ENCODE data around the gene CNKSR2.

GRCh38 chrX:21376636-21377035, 2.4 kb downstream of the CNKSR2 start:
- TF ChIP-seq, protein P1, sequence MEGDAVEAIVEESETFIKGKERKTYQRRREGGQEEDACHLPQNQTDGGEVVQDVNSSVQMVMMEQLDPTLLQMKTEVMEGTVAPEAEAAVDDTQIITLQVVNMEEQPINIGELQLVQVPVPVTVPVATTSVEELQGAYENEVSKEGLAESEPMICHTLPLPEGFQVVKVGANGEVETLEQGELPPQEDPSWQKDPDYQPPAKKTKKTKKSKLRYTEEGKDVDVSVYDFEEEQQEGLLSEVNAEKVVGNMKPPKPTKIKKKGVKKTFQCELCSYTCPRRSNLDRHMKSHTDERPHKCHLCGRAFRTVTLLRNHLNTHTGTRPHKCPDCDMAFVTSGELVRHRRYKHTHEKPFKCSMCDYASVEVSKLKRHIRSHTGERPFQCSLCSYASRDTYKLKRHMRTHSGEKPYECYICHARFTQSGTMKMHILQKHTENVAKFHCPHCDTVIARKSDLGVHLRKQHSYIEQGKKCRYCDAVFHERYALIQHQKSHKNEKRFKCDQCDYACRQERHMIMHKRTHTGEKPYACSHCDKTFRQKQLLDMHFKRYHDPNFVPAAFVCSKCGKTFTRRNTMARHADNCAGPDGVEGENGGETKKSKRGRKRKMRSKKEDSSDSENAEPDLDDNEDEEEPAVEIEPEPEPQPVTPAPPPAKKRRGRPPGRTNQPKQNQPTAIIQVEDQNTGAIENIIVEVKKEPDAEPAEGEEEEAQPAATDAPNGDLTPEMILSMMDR (IDR thresholded peaks at IDR 0.05 in 2 of 3, conservative IDR thresholded peaks at IDR 0.05 in 1 of 3; ENCODE audit: borderline replicate concordance in 1 of 3, insufficient read depth in 1 of 3, low read depth in 2 of 3, low read length in 2 of 3): no peak
- no peak for TF ChIP-seq POLR2AphosphoS5 (IDR thresholded peaks at IDR 0.05; ENCODE audit: low read depth, low read length)
- TF ChIP-seq RAD21 (IDR thresholded peaks at IDR 0.05; ENCODE audit: low read depth): no peak
- TF ChIP-seq ZNF274 (IDR thresholded peaks at IDR 0.05; ENCODE audit: low read depth, low read length): no peak
- TF ChIP-seq POLR2A (IDR thresholded peaks at IDR 0.05; ENCODE audit: borderline replicate concordance, extremely low read depth, insufficient read depth, insufficient read length): no peak
- TF ChIP-seq MAX (IDR thresholded peaks at IDR 0.05): no peak
- TF ChIP-seq EZH2 (IDR thresholded peaks at IDR 0.05): no peak
- TF ChIP-seq JUND (IDR thresholded peaks at IDR 0.05): no peak
- no peak for TF ChIP-seq EGR1 (IDR thresholded peaks at IDR 0.05; ENCODE audit: low read depth)
- TF ChIP-seq SRF (IDR thresholded peaks at IDR 0.05; ENCODE audit: low read depth): no peak
- TF ChIP-seq, protein P2, sequence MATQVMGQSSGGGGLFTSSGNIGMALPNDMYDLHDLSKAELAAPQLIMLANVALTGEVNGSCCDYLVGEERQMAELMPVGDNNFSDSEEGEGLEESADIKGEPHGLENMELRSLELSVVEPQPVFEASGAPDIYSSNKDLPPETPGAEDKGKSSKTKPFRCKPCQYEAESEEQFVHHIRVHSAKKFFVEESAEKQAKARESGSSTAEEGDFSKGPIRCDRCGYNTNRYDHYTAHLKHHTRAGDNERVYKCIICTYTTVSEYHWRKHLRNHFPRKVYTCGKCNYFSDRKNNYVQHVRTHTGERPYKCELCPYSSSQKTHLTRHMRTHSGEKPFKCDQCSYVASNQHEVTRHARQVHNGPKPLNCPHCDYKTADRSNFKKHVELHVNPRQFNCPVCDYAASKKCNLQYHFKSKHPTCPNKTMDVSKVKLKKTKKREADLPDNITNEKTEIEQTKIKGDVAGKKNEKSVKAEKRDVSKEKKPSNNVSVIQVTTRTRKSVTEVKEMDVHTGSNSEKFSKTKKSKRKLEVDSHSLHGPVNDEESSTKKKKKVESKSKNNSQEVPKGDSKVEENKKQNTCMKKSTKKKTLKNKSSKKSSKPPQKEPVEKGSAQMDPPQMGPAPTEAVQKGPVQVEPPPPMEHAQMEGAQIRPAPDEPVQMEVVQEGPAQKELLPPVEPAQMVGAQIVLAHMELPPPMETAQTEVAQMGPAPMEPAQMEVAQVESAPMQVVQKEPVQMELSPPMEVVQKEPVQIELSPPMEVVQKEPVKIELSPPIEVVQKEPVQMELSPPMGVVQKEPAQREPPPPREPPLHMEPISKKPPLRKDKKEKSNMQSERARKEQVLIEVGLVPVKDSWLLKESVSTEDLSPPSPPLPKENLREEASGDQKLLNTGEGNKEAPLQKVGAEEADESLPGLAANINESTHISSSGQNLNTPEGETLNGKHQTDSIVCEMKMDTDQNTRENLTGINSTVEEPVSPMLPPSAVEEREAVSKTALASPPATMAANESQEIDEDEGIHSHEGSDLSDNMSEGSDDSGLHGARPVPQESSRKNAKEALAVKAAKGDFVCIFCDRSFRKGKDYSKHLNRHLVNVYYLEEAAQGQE (IDR thresholded peaks at IDR 0.05; ENCODE audit: low read depth): no peak

All from HCT116 (cell line).